HG03565 (cell line): ENCODE measurements around the gene DECR2.
"Not testable (repeated sequence)": the region's sequence is repeated elsewhere in the genome, so short reads cannot be mapped to it uniquely, and the experiment has no call there.

Experiments used
- ATAC-seq: cut with Tn5 transposase; IDR thresholded peaks from one replicate; pipeline ENCODE4 v1.9.1; 2021; ENCODE audit warnings: mild to moderate bottlenecking, moderate library complexity; ENCODE audit not compliant: unreplicated experiment

The DECR2 gene, protein sequence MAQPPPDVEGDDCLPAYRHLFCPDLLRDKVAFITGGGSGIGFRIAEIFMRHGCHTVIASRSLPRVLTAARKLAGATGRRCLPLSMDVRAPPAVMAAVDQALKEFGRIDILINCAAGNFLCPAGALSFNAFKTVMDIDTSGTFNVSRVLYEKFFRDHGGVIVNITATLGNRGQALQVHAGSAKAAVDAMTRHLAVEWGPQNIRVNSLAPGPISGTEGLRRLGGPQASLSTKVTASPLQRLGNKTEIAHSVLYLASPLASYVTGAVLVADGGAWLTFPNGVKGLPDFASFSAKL

DNA sequence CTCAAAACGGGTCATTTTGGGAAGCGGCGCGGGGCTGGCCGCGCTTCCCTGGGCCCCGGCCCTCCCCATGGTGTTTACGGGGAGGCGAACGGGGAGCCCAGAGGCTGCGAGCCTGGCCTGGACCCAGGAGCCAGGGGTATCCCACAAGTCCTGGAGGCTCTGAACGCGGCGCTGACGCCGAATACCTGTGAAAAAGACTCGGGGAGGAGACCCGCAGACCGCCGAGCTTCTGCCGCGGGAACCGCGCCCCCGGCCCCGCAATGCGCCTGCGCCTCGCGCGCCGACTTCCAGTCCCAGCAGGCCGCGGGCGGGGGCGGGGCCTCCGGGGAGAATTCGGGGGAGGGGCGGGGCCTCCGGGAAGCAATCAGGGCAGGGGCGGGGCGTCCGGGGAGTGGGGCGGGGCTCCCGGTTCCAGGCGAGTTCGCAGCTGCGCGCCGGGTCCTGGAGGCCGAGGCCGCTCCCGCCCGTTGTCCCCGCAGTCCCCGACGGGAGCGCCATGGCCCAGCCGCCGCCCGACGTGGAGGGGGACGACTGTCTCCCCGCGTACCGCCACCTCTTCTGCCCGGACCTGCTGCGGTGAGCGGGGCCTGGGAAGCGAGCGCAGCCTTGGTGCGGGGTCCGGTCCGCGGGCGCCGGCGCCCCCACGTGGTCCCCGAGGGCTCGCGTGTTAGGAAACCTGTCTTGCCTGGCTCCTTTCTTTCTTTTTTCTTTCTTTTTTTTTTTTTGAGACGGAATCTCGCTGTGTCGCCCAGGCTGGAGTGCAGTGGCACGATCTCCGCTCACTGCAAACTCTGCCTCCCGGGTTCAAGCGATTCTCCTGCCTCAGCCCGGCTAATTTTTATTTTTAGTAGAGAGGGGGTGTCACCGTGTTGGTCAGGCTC, at the start of gene DECR2:
TSS of gene DECR2 (plus strand) at position 418 of the 881 bp plus-strand sequence. CDS start at position 497, 79 bp downstream.
- no peak for ATAC-seq

DNA sequence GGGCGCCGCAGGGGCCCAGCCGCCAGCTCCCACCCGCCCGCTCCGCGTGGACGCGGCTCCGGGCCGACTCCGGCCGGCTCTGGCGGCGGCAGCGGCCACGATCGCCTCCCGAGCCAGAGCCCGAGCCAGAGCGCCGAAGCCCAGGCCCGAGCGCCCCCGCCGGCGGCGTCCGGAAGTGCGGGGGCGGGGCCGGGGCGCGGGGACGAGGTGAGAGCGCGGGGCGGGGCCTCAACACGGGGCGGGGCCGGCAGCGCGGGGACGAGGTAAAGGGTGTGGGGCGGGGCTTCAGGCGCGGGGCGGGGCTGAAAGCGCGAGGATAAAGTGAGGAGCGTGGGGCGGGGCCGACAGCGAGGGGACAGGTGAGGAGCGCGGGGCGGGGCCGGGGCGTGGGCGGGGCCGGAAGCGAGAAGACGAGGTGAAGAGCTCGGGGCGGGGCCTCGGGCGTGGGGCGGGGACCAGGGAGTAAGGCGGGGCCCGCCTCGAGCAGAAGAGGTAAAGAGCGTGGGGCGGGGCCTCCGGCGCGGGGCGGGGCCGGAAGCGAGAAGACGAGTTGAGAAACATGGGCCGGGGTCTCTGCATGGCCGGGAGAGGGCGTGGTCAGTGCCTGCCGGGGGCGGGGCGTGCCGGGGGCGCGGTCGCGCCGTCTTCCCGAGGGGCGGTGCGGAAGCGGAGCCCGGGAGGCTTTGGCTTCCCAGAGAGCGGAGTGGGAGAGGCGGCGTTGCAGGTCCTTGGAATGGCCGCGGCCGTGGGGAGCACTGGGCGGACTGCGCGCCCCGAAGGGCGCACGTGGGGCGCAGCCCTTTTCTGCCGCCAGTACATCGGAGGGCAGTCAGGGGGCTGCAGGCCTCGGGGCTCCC, 48.9 kb upstream of the DECR2 start, which contains the start of gene AXIN1:
TSS of gene AXIN1 (minus strand) at position 177 of the 857 bp plus-strand sequence. CDS start 5,698 bp downstream, outside the sequence.
- ATAC-seq, result peak; percentile 38

DNA sequence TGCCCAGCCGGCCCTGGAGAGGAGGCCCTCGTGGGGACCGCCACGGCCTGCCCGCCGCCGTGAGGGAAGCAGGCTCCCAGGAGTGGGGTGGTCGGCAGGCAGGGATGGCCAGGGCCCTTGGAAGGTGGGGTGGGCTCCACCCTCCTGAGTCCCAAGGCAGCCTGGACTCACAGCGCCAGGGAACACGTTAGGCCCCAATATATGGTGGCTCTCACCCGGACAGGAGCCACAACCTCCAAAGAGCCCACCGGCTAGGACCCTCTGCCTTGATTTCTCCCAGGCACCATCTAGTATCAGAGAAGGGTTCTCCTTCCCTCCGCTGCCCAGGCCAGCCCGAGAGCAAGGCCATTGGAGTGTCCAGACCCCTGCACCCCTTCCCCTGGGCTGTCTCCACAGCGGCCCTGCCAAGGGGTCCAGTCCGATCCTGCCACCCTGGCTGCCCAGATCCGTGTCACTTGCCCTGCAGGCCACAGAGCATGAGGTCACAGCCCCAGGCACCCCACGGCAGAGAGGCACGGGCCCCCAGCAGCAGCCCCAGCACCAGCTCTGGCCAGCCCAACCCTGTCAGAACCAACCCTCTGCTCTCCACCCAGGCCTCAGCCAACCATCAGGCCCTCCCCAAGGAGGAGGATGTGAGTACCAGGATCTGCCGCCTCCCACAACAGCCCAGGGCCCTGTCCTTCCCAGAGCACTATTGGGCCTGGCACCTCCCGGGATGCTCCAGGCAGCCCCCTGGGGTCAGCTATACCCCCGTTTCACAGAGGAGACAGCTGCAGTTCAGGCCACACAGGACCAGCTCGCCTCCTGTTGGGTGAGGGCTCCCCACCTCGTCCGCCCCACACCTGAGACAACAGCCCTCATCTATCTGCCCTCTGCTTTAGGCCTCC, 48.0 kb upstream of the DECR2 start:
- ATAC-seq, result no peak

DNA sequence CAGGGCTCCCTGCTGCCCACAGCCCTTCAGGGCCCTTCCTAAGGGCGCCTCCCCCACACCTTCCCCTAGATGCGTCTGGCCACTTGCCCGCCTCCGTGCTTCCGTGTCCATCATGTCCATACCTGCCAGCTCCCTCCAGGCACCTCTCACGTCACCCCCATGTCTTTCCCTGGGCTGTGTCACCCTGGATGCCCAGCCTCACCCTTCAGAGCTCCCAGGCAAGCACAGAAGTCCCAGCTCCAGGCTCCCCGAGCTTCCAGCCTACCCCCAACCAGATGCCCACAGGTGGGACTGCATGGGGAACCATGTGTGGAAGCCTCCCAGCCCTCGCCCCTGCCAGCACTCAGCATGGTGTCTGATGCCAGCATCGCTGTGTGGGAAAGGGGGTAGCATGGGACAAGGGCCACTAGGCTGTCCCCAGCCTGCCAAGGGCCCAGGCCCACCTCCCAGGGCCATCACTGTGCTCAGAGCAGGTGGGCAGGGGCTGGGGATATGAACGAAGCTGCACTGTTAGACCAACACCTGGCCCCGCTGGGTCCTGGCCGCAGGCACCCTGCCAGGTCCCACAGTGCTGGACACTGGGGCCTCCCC, 47.3 kb upstream of the DECR2 start:
- no peak for ATAC-seq

DNA sequence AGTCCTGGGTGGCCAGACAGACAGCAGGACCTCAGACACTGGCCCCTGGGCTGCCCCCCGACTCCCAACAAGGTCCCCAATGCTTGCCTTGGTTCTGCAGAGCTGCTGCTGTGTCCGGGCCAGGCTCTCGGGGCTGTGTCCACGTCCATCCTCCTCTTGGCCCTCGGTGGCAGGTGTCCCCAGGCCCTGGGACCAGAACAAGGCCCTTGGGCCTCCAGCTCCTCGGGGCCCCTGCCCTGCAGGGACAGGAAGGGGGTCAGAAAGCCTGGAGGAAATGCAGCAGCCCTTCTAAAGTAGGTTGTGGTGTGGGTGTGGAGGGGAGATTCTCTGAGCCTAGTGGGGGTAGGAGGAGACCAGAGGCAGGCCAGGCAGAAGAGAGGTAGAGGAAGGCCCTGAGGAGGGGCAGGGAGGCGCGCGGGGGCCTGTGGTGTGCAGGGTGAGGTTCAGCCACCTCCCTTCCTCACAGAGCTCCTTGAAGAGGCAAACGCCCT, 46.7 kb upstream of the DECR2 start:
- ATAC-seq, result no peak

DNA sequence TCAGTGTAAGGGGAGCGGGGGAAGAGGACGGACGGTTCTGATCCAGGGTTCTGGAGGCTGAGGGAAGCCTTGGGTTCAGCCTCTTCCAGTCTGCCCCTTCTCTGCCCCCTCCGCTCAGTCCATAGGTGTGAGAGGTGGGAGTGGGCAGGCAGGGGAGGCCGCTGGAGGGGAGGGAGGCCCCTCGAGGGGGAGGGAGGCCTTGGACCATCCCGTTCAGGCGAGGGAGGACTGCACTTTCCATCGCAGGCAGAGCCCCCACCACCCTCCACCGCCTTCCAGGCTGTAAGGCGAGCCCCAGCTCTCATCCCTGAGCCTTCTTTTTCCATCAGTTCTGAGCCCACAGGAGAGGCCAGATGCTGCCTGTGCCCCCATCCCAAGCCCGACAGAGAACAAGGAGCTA, 44.9 kb upstream of the DECR2 start:
- ATAC-seq, result no peak

DNA sequence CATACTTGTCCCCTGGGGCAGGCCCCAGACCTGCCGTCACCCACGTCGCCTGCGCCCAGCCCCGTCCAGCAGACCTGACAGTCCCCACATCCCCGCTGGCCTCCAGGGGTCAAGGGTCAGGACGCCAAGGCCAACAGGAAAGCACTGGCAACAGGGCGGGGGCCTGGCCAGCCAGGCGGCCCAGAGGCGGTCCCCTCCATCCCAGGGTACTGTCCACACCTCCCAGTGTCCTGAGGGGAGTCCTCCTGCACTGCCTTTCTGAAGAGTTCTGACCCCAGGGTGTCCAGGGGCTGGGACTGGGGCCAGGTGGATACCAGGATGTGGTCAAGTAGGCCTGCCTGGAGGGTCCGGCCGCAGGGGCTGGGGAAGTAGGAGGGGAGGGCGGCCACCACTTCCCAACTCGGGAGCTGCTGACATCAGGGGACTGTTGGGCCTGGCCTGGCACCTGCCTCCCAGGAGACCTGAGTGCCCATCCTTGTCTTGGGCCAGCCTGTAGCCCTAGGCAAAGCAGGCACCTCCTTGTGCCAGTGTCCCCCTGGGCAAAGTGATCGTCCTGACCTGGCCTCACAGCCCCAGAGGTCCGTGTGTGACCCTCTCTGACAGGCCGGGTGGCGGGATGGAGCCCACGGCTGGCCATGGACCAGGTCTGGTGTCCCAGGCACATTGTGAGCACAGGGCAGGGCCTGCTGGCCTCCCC, 42.5 kb upstream of the DECR2 start:
- no peak for ATAC-seq

DNA sequence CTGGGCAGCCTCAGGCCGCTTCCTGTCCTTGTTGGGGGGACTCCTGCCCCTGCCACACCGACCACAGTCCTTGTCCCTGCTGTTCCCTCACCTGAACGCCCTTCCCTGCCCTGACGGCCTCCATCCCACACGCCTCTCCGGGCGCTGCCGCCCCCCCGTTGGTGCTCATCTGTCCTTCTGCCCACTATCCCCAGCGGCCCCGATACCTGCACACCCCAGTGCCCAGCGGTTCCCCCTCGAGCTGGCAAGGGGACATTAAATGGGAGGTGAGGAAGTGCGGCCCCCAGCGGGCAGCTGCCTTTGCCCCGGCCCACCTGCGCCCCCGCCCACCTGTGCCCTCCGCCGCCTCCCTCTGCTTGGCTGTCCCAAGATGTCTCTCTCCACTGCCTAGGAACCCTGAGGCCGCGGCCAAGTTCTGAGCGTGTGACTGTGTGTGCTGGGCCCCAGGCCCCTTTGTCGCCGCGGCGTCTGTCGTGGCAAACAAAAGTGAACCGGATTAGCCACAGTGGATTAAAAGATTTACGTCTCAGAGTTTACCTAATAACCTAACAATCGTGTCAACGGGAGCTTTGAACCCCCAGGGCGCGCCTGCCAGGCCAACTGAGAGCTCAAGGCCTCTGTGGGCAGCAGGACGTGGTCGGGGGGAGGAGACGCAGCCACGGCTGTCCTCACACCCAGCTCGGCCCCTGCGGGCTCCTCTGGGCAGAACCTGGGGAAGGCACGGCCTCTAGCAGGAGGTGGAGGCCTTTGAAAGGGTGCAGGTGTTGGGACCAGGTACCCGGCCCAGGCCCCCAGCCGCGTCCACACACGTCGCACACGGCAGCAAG, 41.6 kb upstream of the DECR2 start:
- ATAC-seq, result no peak

DNA sequence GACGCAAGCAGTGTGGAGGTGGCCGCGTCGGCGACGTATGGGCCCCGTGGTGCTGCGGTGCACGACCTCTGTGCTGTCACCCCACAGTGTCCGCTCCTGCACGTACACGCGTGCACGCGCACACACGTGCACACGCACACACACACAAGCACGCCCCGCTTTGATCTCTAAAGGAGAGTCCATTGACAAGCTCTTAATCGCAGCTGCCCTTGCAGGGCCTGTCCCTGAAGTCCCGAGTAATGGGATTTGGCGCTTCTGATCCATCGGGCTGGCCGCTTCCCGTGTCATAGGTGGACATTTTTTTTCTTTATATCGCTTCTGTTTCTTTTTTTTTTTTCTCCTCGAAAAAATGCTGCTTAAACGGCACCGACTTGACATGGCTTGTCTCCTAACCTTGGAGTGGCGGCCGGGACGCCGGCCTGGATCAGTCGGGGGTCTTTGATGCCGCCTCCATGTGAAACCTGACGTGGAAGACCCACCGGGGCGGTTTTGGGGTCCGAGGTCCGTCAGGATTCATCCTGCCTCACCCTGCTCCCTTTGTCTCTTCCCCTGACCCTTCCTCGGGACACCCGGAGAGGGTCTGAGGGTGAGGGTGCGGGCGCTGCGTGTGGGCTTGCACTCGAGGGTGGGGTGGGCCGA, 40.9 kb upstream of the DECR2 start:
- no peak for ATAC-seq

DNA sequence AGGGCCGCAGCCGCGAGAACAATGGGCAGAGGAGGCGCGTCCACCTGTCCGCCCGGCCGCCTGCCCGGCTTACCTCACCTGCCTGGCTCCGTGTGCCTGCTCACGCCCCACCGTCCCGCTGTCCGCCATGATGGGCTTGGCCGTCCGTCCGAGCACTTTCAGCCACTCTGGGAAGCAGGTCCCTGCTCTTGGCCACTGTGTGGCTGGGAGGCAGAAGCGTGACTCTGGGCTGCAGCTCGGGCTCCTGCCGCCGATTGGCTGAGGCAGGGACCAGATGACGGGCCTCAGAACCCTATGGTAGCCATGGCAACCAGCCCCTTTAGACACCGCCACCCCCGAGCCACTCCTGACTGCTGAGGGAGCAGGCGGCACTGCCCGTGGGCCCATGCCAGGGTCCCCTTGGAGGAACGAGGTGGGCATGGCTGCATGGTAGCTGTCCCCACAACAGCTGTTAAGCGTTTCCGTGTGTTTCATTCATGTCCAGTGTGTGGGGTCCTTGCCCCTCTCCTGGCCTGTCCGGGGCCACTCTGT, 40.3 kb upstream of the DECR2 start:
- ATAC-seq, result no peak

DNA sequence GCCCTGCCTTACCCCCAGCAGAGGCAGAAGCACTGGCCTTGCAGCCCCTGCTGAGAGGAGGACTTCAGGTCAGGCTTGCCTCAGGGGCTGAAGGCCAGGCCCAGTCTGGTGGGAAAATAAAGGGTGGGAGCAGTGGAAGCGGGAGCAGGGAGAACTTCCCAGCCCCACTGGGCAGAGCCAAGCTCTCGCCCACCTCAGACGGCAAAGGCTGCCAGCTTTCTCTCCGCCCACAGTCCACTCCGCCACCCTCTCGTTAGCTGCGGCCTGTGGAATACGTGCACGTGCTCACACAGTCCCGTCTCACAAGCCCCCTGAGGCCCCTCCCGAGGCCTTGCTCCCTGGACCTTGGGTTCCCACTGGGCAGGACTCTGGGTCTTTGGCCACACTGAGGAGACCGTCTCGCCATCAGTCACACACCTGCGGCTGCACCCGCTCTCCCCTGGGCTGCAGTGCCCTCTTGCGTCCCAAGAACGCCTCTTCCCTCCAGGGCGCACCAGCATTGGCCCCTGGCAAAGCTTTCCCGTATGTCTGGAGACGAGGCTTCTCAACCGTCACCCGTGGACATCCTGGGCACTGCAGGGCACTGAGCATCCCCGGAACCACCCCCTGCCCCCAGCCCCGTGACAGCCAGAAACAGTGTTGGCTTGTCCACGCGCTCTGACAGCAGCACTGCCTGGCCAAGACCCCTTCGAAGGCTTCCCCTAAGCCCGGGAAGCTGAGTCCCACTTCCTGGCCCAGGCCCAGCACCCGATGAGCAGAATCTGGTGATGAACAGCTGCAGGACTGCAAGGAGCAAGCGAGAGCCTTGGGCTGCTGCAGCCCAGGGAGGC, 39.6 kb upstream of the DECR2 start:
- ATAC-seq, result no peak

DNA sequence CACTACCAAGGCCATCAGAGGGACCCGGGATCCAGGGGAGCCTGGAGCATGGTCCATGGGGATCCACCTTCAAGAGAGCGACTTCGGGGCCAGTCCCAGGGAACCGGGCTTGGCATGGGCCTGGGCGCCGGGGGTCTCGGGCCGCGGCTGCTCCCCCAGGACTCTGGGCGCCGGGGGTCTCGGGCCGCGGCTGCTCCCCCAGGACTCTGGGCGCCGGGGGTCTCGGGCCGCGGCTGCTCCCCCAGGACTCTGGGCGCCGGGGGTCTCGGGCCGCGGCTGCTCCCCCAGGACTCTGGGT, 39.0 kb upstream of the DECR2 start:
- not testable (repeated sequence) for ATAC-seq

DNA sequence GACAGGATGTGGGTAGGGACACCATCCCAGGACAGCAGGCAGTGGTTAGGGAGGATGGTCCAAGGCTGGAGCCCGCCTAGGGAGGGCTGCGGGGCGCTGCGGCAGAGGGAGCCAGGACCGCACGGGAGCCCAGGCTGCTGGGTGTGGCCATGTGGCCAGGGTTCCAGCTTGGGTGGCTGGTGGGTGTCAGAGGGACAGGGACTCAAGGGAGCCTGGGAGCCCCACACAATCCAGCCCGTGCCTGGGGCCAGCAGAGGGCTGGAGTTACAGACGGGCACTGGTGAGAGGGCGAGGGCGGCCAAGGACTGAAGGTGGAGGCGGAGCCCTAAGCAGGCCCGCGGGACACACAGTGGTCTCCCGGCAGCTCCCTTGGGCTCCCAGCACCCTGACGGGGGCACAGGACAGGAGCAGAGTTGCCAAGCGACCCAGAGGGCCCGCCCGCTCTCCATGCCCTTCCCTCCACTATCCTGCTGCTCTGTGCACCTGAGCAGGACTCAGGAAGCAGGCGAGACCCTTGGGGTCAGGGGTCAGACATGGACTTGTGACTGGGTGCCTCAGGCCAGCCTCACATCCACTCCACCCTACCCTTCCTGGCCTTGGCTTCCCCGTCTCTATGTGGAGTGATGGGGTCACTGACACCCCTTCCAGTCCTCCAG, 38.4 kb upstream of the DECR2 start:
- ATAC-seq, result no peak

DNA sequence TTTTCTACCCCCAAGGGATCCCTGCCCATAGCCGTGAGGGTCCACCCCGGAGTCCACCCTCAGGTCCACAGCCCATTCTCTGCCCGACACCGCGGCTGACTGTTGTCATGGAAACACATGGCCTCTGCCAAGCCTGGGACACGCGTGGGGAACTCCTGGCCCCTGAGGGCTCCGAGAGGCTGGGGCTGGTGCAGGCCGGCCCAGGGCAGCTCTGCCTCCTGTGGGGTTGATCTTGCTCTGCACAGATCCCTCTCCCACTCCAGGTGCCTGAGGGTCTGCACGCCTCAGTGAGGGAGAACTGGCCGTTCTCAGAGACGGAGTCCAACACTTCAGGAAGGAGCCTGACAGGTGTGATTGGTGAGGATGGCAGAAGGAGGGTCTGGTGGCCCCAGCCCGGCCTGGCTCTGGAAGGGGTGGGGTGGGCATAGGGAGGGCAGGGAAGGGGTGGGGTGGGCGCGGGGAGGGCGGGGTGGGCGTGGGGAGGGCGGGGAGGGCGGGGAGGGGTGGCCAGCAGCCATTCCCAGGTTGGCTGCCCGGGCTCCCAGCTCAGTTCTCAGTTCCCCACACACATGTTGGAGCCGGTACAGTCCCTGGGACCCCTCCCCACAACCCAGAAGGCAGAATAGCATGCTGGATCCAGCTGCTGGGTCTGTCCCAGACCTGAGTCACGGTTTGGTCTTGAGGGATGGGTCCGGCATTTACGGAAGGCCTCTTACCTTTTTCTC, 37.8 kb upstream of the DECR2 start:
- ATAC-seq, result no peak
